Stimulated activated CD8-positive, alpha-beta memory T cell treated with anti-CD3 and anti-CD28 coated beads, Interleukin-15, amount 100 ng/mL, for 1 hour (primary cell): Measurements from ENCODE around the gene SERTAD3.
A peak's percentile ranks its signal among the peaks of the same experiment; 100 is the strongest.
"Not testable (repeated sequence)": the region's sequence is repeated elsewhere in the genome, so short reads cannot be mapped to it uniquely, and the experiment has no call there.

Source experiments
- DNase-seq: peaks from one replicate; pipeline ENCODE4 v3.0.0-alpha.2; 2020; ENCODE audit warnings: low read depth

SERTAD3 gene

GRCh38 chr19:40457953-40458596, 13.9 kb upstream of the SERTAD3 start:
- DNase-seq = no peak

GRCh38 chr19:40457048-40457447, 12.9 kb upstream of the SERTAD3 start:
- no peak for DNase-seq

- DNase-seq = not testable (repeated sequence)
Observed at GRCh38 chr19:40453943-40454342, 9.8 kb upstream of the SERTAD3 start.

- DNase-seq = no peak
Observed at GRCh38 chr19:40453151-40453735, 9.1 kb upstream of the SERTAD3 start.

- no peak for DNase-seq
Observed at GRCh38 chr19:40452016-40452415, 7.9 kb upstream of the SERTAD3 start.

- no peak for DNase-seq
Observed at GRCh38 chr19:40450664-40451063, 6.5 kb upstream of the SERTAD3 start.

- no peak for DNase-seq
Observed at GRCh38 chr19:40449506-40449905, 5.4 kb upstream of the SERTAD3 start.

GRCh38 chr19:40446263-40446784, 2.2 kb upstream of the SERTAD3 start:
- DNase-seq = no peak

- no peak for DNase-seq
Observed at GRCh38 chr19:40445780-40446262, 1.7 kb upstream of the SERTAD3 start.

GRCh38 chr19:40444825-40445312, 734 bp upstream of the SERTAD3 start:
- no peak for DNase-seq

- DNase-seq = peak; percentile 97
Observed at GRCh38 chr19:40443131-40443999, 770 bp downstream of the SERTAD3 start.

- no peak for DNase-seq
Observed at GRCh38 chr19:40442328-40443130, 1.6 kb downstream of the SERTAD3 start.

GRCh38 chr19:40441719-40442253, 2.3 kb downstream of the SERTAD3 start:
- no peak for DNase-seq

GRCh38 chr19:40438284-40438683, 5.9 kb downstream of the SERTAD3 start:
- no peak for DNase-seq

GRCh38 chr19:40433391-40434216, 10.5 kb downstream of the SERTAD3 start:
- DNase-seq = peak; percentile 15

- DNase-seq = not testable (repeated sequence)
Observed at GRCh38 chr19:40432760-40433159, 11.4 kb downstream of the SERTAD3 start.

GRCh38 chr19:40431698-40432097, 12.4 kb downstream of the SERTAD3 start:
- no peak for DNase-seq

GRCh38 chr19:40430242-40430641, 13.9 kb downstream of the SERTAD3 start:
- not testable (repeated sequence) for DNase-seq

- DNase-seq = not testable (repeated sequence)
Observed at GRCh38 chr19:40428197-40428596, 15.9 kb downstream of the SERTAD3 start.
